ENCODE measurements around the gene PNKP.

Gene PNKP

GRCh38 chr19:49860336-49861102, 6.9 kb downstream of the PNKP start:
- Histone ChIP-seq H3K9me3 (replicated peaks; ENCODE audit: low read length) (no peaks in the 10 kb centered on the region), H3K4me3 (ENCODE audit: low read length) (no peak overlapping the region), H3K4me1 (ENCODE audit: control insufficient read depth, insufficient read depth, low read length) (peaks cover 35% of the 10 kb centered on the region), H3K27me3 (ENCODE audit: control insufficient read depth, insufficient read depth, low read length) (no peaks in the 10 kb centered on the region), H3K9ac (ENCODE audit: low read depth, low read length) (no peak overlapping the region), H3K36me3 (ENCODE audit: insufficient read depth, low read length) (peaks cover 81% of the 10 kb centered on the region), H3K4me2 (ENCODE audit: low read length) (no peak overlapping the region)

DNA sequence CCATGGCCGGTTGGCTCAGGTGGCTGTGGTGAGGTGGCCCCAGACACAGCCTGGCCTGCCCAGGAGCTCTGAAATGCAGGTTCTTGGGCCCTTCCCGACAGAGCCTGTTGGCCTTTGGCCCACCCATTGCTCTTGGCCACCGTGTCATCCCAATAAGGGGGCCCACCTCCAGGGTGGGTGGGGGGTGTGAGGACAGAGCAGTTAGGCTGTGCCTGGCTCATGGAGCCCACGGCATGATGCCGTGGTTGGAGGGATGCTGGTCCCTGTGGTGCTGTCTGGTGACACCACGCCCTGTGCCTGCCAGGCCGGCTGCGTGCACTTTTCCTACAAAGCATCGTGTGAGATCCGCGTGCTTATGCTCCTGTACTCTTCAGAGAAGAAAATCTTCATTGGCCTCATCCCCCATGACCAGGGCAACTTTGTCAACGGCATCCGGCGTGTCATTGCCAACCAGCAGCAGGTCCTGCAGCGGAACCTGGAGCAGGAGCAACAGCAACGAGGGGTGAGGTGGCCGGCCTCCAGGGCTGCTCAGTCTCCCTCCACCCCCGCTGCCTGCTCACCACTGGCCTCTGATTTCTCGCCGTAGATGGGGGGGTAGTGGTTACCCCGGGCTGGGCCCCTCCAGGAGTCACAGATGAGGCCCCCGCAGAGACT, 7.6 kb downstream of the PNKP start:
- peaks cover 34% of the 10 kb centered on the region for H3K4me1 ChIP-seq (ENCODE audit: control insufficient read depth, insufficient read depth, low read length)
- no peak overlapping the region for H3K4me3 ChIP-seq (ENCODE audit: low read length)
- H3K9ac ChIP-seq (ENCODE audit: low read depth, low read length), result no peak overlapping the region
- no peaks in the 10 kb centered on the region for H3K9me3 ChIP-seq (replicated peaks; ENCODE audit: low read length)
- H3K4me2 ChIP-seq (ENCODE audit: low read length), result peak overlapping the region; percentile 30
- no peaks in the 10 kb centered on the region for H3K27me3 ChIP-seq (ENCODE audit: control insufficient read depth, insufficient read depth, low read length)
- peaks cover 85% of the 10 kb centered on the region for H3K36me3 ChIP-seq (ENCODE audit: insufficient read depth, low read length)

- no peaks in the 10 kb centered on the region for H3K9me3 ChIP-seq (replicated peaks; ENCODE audit: low read length)
Measured at GRCh38 chr19:49858088-49858985, 9.0 kb downstream of the PNKP start.

DNA sequence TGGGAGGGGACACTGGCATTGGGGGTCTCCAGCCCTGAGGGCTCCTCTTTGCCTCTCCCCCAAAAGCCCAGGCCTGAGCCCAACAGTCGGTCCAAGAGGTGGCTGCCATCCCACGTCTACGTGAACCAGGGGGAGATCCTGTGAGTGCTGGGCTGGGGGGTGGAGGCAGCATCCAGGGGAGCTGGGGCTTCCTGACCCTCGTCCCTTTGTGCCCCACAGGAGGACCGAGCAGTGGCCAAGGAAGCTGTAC, 9.6 kb downstream of the PNKP start:
- H3K9ac ChIP-seq (ENCODE audit: low read depth, low read length), result no peak overlapping the region
- no peak overlapping the region for H3K4me2 ChIP-seq (ENCODE audit: low read length)
- H3K27me3 ChIP-seq (ENCODE audit: control insufficient read depth, insufficient read depth, low read length), result no peaks in the 10 kb centered on the region
- H3K4me1 ChIP-seq (ENCODE audit: control insufficient read depth, insufficient read depth, low read length), result peaks cover 37% of the 10 kb centered on the region
- no peak overlapping the region for H3K4me3 ChIP-seq (ENCODE audit: low read length)
- no peaks in the 10 kb centered on the region for H3K9me3 ChIP-seq (replicated peaks; ENCODE audit: low read length)
- H3K36me3 ChIP-seq (ENCODE audit: insufficient read depth, low read length), result peaks cover 67% of the 10 kb centered on the region

More at GRCh38 chr19:49858088-49858985, 9.0 kb downstream of the PNKP start:
- H3K27me3 ChIP-seq (ENCODE audit: control insufficient read depth, insufficient read depth, low read length), result no peaks in the 10 kb centered on the region
- H3K36me3 ChIP-seq (ENCODE audit: insufficient read depth, low read length), result peaks cover 72% of the 10 kb centered on the region
- H3K9ac ChIP-seq (ENCODE audit: low read depth, low read length), result peak overlapping the region; percentile 4
- H3K4me3 ChIP-seq (ENCODE audit: low read length), result no peak overlapping the region
- H3K4me2 ChIP-seq (ENCODE audit: low read length), result peak overlapping the region; percentile 25
- peaks cover 34% of the 10 kb centered on the region for H3K4me1 ChIP-seq (ENCODE audit: control insufficient read depth, insufficient read depth, low read length)

DNA sequence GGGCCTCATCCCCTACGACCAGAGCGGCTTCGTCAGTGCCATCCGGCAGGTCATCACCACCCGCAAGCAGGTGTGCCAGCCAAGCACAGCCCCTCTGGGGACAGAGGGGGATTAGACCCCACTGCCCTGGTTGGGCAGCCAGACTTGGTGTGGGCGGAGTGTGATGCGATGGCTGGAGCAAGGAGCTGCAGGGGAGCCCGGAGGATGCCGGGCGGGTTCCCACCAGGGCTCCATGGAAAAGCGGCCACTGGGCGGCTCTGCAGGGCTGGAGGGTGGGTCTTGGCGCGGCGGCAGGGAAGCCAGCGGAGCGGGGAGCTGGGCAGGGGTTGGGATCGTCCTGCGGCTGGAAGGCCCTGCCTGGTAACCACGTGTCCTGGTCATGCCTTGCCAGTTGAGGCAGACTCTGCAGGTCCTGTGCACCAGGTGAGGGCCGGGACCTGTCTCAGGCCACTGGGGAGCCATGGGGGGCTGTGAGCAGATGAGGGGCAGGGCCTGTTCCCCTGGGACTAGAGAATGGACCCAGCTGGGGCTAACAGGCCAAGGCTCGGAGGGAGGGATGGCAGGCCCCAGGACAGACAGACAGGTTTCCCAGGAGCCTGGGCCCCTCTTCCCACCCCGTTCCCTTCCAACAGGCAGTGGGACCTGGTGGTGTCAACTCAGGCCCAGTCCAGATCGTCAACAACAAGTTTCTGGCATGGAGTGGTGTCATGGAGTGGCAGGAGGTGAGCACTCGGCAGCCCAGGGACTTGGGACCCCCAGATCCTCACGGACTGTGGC, 10.1 kb downstream of the PNKP start:
- Histone ChIP-seq H3K36me3 (ENCODE audit: insufficient read depth, low read length) (peaks cover 63% of the 10 kb centered on the region), H3K4me2 (ENCODE audit: low read length) (no peak overlapping the region), H3K9me3 (replicated peaks; ENCODE audit: low read length) (no peaks in the 10 kb centered on the region), H3K4me1 (ENCODE audit: control insufficient read depth, insufficient read depth, low read length) (peaks cover 42% of the 10 kb centered on the region), H3K9ac (ENCODE audit: low read depth, low read length) (no peak overlapping the region), H3K27me3 (ENCODE audit: control insufficient read depth, insufficient read depth, low read length) (no peaks in the 10 kb centered on the region), H3K4me3 (ENCODE audit: low read length) (no peak overlapping the region)

GRCh38 chr19:49856574-49857021, 10.8 kb downstream of the PNKP start:
- H3K4me2 ChIP-seq (ENCODE audit: low read length), result no peak overlapping the region
- H3K36me3 ChIP-seq (ENCODE audit: insufficient read depth, low read length), result peaks cover 59% of the 10 kb centered on the region
- H3K4me1 ChIP-seq (ENCODE audit: control insufficient read depth, insufficient read depth, low read length), result peaks cover 45% of the 10 kb centered on the region
- no peak overlapping the region for H3K9ac ChIP-seq (ENCODE audit: low read depth, low read length)
- H3K4me3 ChIP-seq (ENCODE audit: low read length), result no peak overlapping the region
- H3K9me3 ChIP-seq (replicated peaks; ENCODE audit: low read length), result no peaks in the 10 kb centered on the region
- H3K27me3 ChIP-seq (ENCODE audit: control insufficient read depth, insufficient read depth, low read length), result no peaks in the 10 kb centered on the region

DNA sequence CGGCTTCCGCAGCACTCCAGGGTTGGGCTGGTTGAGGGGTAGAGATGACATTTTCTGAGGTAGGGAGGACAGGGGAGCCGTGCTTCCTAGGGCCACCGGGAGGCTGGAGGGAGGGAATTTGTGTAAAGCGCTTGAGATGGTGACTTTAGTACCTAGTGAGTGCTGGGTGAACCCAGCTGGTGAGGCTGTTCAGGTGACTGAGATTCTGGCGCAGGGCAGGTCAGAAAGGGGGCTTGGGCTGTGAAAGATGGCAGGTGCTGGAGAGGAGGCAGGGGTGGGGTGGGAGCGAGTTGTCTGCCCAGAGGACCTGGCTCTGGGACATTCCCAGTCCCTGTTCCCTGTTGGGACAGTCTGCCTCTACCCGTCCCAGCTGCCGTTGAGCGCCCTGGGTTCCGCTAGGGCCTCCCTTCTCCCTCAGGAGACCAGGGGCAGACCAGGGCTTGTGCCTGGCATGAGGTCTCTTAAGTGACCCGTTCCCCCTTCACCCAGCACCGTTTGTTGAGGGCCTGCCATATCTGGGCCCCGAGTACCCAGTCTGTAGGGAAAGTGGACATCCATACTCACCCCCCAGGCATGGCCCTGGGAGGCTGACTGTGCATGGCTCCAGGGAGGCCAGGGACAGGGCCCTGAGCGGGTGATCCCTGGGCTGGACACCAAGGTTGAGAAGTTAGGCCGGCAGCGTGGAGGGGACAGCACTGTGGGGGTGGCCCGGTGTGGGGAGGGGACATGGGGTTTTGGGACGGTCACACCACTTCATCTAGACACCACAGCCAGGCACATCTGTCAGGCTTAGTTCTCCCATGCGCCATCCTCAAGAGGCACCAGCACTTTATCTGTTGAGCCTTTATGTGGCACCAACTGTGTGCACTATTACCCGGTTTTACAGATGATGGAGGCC, 11.5 kb downstream of the PNKP start:
- no peak overlapping the region for H3K9ac ChIP-seq (ENCODE audit: low read depth, low read length)
- H3K27me3 ChIP-seq (ENCODE audit: control insufficient read depth, insufficient read depth, low read length), result no peaks in the 10 kb centered on the region
- no peak overlapping the region for H3K4me3 ChIP-seq (ENCODE audit: low read length)
- peaks cover 43% of the 10 kb centered on the region for H3K4me1 ChIP-seq (ENCODE audit: control insufficient read depth, insufficient read depth, low read length)
- H3K36me3 ChIP-seq (ENCODE audit: insufficient read depth, low read length), result peaks cover 53% of the 10 kb centered on the region
- H3K9me3 ChIP-seq (replicated peaks; ENCODE audit: low read length), result no peaks in the 10 kb centered on the region
- no peak overlapping the region for H3K4me2 ChIP-seq (ENCODE audit: low read length)

DNA sequence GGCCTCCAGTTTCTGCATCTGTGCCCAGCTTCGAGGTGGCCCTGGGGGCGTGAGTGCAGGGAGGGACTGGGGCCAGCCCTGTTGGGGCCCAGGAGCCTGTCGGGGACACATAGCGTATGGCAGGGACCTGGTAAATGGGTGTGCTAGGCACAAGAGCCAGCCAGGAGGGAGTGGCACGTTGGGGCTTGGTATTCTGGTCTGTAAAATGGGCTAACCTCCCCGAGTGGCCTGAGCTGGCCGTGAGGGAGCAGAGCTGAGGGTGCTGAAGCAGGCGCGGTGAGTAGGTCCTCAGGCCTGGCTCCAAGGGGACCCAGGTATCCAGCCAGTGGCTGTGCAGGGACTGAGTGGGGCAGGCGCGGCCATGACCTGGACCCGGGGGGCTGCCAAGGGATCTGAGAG, 12.1 kb downstream of the PNKP start:
- Histone ChIP-seq H3K4me2 (ENCODE audit: low read length) (no peak overlapping the region), H3K9ac (ENCODE audit: low read depth, low read length) (no peak overlapping the region), H3K4me1 (ENCODE audit: control insufficient read depth, insufficient read depth, low read length) (peaks cover 41% of the 10 kb centered on the region), H3K36me3 (ENCODE audit: insufficient read depth, low read length) (peaks cover 47% of the 10 kb centered on the region), H3K27me3 (ENCODE audit: control insufficient read depth, insufficient read depth, low read length) (no peaks in the 10 kb centered on the region), H3K4me3 (ENCODE audit: low read length) (no peak overlapping the region), H3K9me3 (replicated peaks; ENCODE audit: low read length) (no peaks in the 10 kb centered on the region)

GRCh38 chr19:49854378-49855263, 12.8 kb downstream of the PNKP start:
- H3K4me3 ChIP-seq (ENCODE audit: low read length), result no peak overlapping the region
- no peaks in the 10 kb centered on the region for H3K9me3 ChIP-seq (replicated peaks; ENCODE audit: low read length)
- peaks cover 40% of the 10 kb centered on the region for H3K4me1 ChIP-seq (ENCODE audit: control insufficient read depth, insufficient read depth, low read length)
- H3K27me3 ChIP-seq (ENCODE audit: control insufficient read depth, insufficient read depth, low read length), result no peaks in the 10 kb centered on the region
- H3K36me3 ChIP-seq (ENCODE audit: insufficient read depth, low read length), result peaks cover 45% of the 10 kb centered on the region
- no peak overlapping the region for H3K4me2 ChIP-seq (ENCODE audit: low read length)
- H3K9ac ChIP-seq (ENCODE audit: low read depth, low read length), result no peak overlapping the region

Data from skeletal muscle satellite cell (primary cell).